ENCODE measurements around the gene CLSTN3. TPM values are rescaled to one million over a fixed set of nuclear protein-coding genes. Genes with fewer than 3 reads are reported as not detected.

Gene CLSTN3
- polyA plus RNA-seq, 1 of the 3 experiments (the other 2 are of a cell fraction), result 12.7 TPM

DNA sequence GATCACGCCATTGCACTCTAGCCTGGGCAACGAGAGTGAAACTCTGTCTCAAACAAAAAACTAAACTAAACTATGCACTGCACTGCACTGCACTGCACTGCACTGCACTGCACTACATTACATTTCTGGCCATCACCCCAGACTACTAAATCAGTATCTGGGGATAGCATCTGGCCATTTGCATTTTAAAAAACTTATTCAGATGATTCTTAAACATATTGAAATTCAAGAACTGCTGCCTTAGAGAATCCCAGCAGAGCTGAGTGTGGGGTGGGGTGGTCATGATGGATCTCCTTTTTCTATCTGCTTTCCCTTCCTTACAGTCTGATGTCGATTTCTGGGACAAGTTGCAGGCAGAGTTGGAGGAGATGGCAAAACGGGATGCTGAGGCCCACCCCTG lies 72.9 kb downstream of the CLSTN3 start:
- CTCF ChIA-PET, result no interaction called here
- H3K4me3 ChIP-seq (ENCODE audit: low read depth in 2 of 2, low read length in 1 of 2), result no peak overlapping the region
- DNase-seq, result no peak
- TF ChIP-seq TAF1 (IDR thresholded peaks at IDR 0.05; ENCODE audit: borderline replicate concordance, low read depth, low read length), result no peak
- TF ChIP-seq GABPA (IDR thresholded peaks at IDR 0.05; ENCODE audit: low read depth), result no peak
- TF ChIP-seq USF1 (IDR thresholded peaks at IDR 0.05; ENCODE audit: borderline replicate concordance, low read depth), result no peak
- TF ChIP-seq RAD21 (IDR thresholded peaks at IDR 0.05; ENCODE audit: low read length), result no peak
- no peak for TF ChIP-seq FOXM1 (IDR thresholded peaks at IDR 0.05; ENCODE audit: low read depth)
- TF ChIP-seq NRF1 (IDR thresholded peaks at IDR 0.05; ENCODE audit: low read depth, low read length), result no peak
- TF ChIP-seq CHD2 (IDR thresholded peaks at IDR 0.05; ENCODE audit: low read length, partially characterized antibody), result no peak
- TF ChIP-seq GATA2 (CRISPR knock-in tag; IDR thresholded peaks at IDR 0.05), result no peak
- no peak for TF ChIP-seq RCOR1 (IDR thresholded peaks at IDR 0.05; ENCODE audit: low read length)
- TF ChIP-seq YY1 (IDR thresholded peaks at IDR 0.05; ENCODE audit: low read depth), result no peak
- TF ChIP-seq FOXJ3 (CRISPR knock-in tag; IDR thresholded peaks at IDR 0.05), result no peak
- no peaks in the 10 kb centered on the region for H4K20me1 ChIP-seq (ENCODE audit: insufficient read depth)
- no peak overlapping the region for H3K27ac ChIP-seq (ENCODE audit: low read depth in 2 of 2, low read length in 1 of 2)
- H3K36me3 ChIP-seq (replicated peaks in 1 of 2; ENCODE audit: control insufficient read depth in 1 of 2, insufficient read depth in 2 of 2, low read length in 1 of 2), result peaks cover 46 to 72% of the 10 kb centered on the region in 2 experiments
- H3K9me2 ChIP-seq, result no peaks in the 10 kb centered on the region
- H3K9ac ChIP-seq, result no peak overlapping the region
- no peaks in the 10 kb centered on the region for H3K9me3 ChIP-seq
- H3K79me2 ChIP-seq (ENCODE audit: insufficient read depth), result no peaks in the 10 kb centered on the region
- no peaks in the 10 kb centered on the region for H3F3A ChIP-seq (replicated peaks; ENCODE audit: insufficient read depth)
- H3K27me3 ChIP-seq (ENCODE audit: insufficient read depth), result no peaks in the 10 kb centered on the region
- WGBS (ENCODE audit: low lambda C conversion rate), result 93% methylated on average over 4 of the region's 4 CpGs
- H3K4me1 ChIP-seq (ENCODE audit: control insufficient read depth in 1 of 2, insufficient read depth in 2 of 2, low read depth in 1 of 2, low read length in 1 of 2), result no peaks in the 10 kb centered on the region
- H2AFZ ChIP-seq (ENCODE audit: low read depth), result no peak overlapping the region
- H3K4me2 ChIP-seq, result no peak overlapping the region
- POLR2A ChIA-PET, result no interaction called here

GRCh38 chr12:7205091-7205490 lies 74.9 kb downstream of the CLSTN3 start:
- Histone ChIP-seq H3K4me3 (ENCODE audit: low read depth in 2 of 2, low read length in 1 of 2) (no peak overlapping the region), H3K9ac (no peak overlapping the region), H3K9me2 (no peaks in the 10 kb centered on the region), H3K27me3 (ENCODE audit: insufficient read depth) (no peaks in the 10 kb centered on the region), H3K79me2 (ENCODE audit: insufficient read depth) (no peaks in the 10 kb centered on the region), H3K36me3 (replicated peaks in 1 of 2; ENCODE audit: control insufficient read depth in 1 of 2, insufficient read depth in 2 of 2, low read length in 1 of 2) (peaks cover 48 to 82% of the 10 kb centered on the region in 2 experiments), H2AFZ (ENCODE audit: low read depth) (no peak overlapping the region), H3K27ac (ENCODE audit: low read depth in 2 of 2, low read length in 1 of 2) (no peak overlapping the region), H4K20me1 (ENCODE audit: insufficient read depth) (no peaks in the 10 kb centered on the region), H3F3A (replicated peaks; ENCODE audit: insufficient read depth) (no peaks in the 10 kb centered on the region), H3K4me2 (no peak overlapping the region), H3K4me1 (ENCODE audit: control insufficient read depth in 1 of 2, insufficient read depth in 2 of 2, low read depth in 1 of 2, low read length in 1 of 2) (no peaks in the 10 kb centered on the region), H3K9me3 (no peaks in the 10 kb centered on the region)
- no peak for DNase-seq
- TF ChIP-seq TEAD4 (IDR thresholded peaks at IDR 0.05; ENCODE audit: borderline replicate concordance, insufficient read depth) (no peak), NRF1 (IDR thresholded peaks at IDR 0.05; ENCODE audit: low read depth, low read length) (no peak), SIN3A (IDR thresholded peaks at IDR 0.05; ENCODE audit: borderline replicate concordance, low read depth, low read length) (no peak), PBX3 (IDR thresholded peaks at IDR 0.05) (no peak), ELF1 (IDR thresholded peaks at IDR 0.05) (no peak), GABPA (IDR thresholded peaks at IDR 0.05; ENCODE audit: low read depth) (no peak), RXRA (IDR thresholded peaks at IDR 0.05; ENCODE audit: borderline replicate concordance, low read depth) (no peak), RFX5 (IDR thresholded peaks at IDR 0.05; ENCODE audit: low read length) (no peak), CHD2 (IDR thresholded peaks at IDR 0.05; ENCODE audit: low read length, partially characterized antibody) (no peak)
- ChIA-PET POLR2A (no interaction called here), CTCF (interaction anchor here (1.0 to 2.0 kb wide), 3 partner anchors 10 to 16 kb away, joined by 3 to 9 read pairs (median 7); partner anchors contain the start of gene PEX5)

Data from SK-N-SH (cell line).